ENCODE data around the gene TNFSF9.
"Not testable (repeated sequence)": the region's sequence is repeated elsewhere in the genome, so short reads cannot be mapped to it uniquely, and the experiment has no call there.

The TNFSF9 gene

GRCh38 chr19:6533746-6534418, 3.1 kb downstream of the TNFSF9 start:
- no peak for TF ChIP-seq CTCF (conservative IDR thresholded peaks at IDR 0.05; ENCODE audit: low read length)
- no peak overlapping the region for H3K4me3 ChIP-seq (ENCODE audit: low read length)
- no peak for DNase-seq (ENCODE audit: low read depth)

GRCh38 chr19:6534451-6535093, 3.7 kb downstream of the TNFSF9 start:
- H3K4me3 ChIP-seq (ENCODE audit: low read length), result no peak overlapping the region
- DNase-seq (ENCODE audit: low read depth), result no peak
- no peak for TF ChIP-seq CTCF (conservative IDR thresholded peaks at IDR 0.05; ENCODE audit: low read length)

- TF ChIP-seq CTCF (conservative IDR thresholded peaks at IDR 0.05; ENCODE audit: low read length), result no peak
- no peak for DNase-seq (ENCODE audit: low read depth)
- no peak overlapping the region for H3K4me3 ChIP-seq (ENCODE audit: low read length)
Observed at GRCh38 chr19:6535558-6536137, 4.8 kb downstream of the TNFSF9 start.

GRCh38 chr19:6539514-6539913, 8.7 kb downstream of the TNFSF9 start:
- TF ChIP-seq CTCF (conservative IDR thresholded peaks at IDR 0.05; ENCODE audit: low read length), result no peak
- no peak for DNase-seq (ENCODE audit: low read depth)
- H3K4me3 ChIP-seq (ENCODE audit: low read length), result no peak overlapping the region

- H3K4me3 ChIP-seq (ENCODE audit: low read length), result no peak overlapping the region
- no peak for TF ChIP-seq CTCF (conservative IDR thresholded peaks at IDR 0.05; ENCODE audit: low read length)
- DNase-seq (ENCODE audit: low read depth), result no peak
Observed at GRCh38 chr19:6540918-6541689, 10.3 kb downstream of the TNFSF9 start.

- no peak for DNase-seq (ENCODE audit: low read depth)
- H3K4me3 ChIP-seq (ENCODE audit: low read length), result no peak overlapping the region
- TF ChIP-seq CTCF (conservative IDR thresholded peaks at IDR 0.05; ENCODE audit: low read length), result no peak
Observed at GRCh38 chr19:6543866-6544347, 13.1 kb downstream of the TNFSF9 start.

- H3K4me3 ChIP-seq (ENCODE audit: low read length); DNase-seq (ENCODE audit: low read depth): not testable (repeated sequence)
Observed at GRCh38 chr19:6550679-6551078, 19.9 kb downstream of the TNFSF9 start.
